ENCODE results near the gene VANGL2. TPM values are rescaled to one million over a fixed set of nuclear protein-coding genes. Genes with fewer than 3 reads are reported as not detected.

VANGL2 gene
- total RNA-seq, 6 experiments from 2014 or later = not detected

DNA sequence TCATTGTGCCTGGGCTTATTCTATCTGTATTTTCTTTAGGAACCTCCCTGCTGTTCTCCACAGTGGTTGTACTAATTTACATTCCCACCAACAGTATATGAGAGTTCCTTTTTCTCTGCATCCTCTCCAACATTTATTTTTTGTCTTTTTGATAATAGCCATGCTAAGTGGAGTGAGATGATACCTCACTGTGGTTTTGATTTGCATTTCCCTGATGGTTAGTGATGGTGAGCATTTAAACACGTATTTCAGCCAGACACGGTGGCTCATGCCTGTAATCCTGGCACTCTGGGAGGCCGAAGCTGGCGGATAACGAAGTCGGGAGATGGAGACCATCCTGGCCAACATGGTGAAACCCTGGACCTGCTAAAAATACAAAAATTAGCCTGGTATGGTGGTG is 64.8 kb downstream of the VANGL2 start:
- Mint-ChIP-seq H3K4me1 (ENCODE audit: low read depth) (peaks cover 8% of the 10 kb centered on the region; the same call in 1 of the 2 replicates), H3K4me3 (no peak overlapping the region), H3K27me3 (ENCODE audit: insufficient read depth) (peaks cover 11% of the 10 kb centered on the region), H3K36me3 (ENCODE audit: low read depth) (no peaks in the 10 kb centered on the region), H3K27ac (no peak overlapping the region), H3K9me3 (no peaks in the 10 kb centered on the region)
- TF ChIP-seq, protein P1, sequence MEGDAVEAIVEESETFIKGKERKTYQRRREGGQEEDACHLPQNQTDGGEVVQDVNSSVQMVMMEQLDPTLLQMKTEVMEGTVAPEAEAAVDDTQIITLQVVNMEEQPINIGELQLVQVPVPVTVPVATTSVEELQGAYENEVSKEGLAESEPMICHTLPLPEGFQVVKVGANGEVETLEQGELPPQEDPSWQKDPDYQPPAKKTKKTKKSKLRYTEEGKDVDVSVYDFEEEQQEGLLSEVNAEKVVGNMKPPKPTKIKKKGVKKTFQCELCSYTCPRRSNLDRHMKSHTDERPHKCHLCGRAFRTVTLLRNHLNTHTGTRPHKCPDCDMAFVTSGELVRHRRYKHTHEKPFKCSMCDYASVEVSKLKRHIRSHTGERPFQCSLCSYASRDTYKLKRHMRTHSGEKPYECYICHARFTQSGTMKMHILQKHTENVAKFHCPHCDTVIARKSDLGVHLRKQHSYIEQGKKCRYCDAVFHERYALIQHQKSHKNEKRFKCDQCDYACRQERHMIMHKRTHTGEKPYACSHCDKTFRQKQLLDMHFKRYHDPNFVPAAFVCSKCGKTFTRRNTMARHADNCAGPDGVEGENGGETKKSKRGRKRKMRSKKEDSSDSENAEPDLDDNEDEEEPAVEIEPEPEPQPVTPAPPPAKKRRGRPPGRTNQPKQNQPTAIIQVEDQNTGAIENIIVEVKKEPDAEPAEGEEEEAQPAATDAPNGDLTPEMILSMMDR (IDR thresholded peaks at IDR 0.05) = no peak
- no peak for DNase-seq

DNA sequence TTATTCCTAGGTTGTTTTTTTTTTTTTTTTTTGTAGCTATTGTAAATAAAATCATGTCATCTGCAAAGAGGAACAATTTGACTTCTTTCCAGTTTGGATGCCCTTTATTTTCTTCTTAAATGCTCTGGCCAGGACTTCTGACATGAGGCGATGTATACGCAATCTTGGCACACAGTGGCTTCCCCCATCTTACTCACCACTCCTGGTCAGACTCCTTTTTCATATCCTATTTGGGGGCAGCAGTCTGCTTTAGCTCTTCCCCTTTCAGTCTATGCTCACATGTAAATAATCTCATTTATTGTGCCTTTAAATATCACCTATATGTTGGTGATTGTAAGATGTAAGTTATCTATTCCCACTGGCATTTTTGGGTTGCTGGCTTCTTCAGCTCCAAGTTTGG is 66.6 kb downstream of the VANGL2 start:
- H3K4me3 Mint-ChIP-seq = no peak overlapping the region
- peaks cover 4% of the 10 kb centered on the region for H3K27me3 Mint-ChIP-seq (ENCODE audit: insufficient read depth)
- H3K9me3 Mint-ChIP-seq = no peaks in the 10 kb centered on the region
- no peak overlapping the region for H3K27ac Mint-ChIP-seq
- H3K36me3 Mint-ChIP-seq (ENCODE audit: low read depth) = no peaks in the 10 kb centered on the region
- no peak for DNase-seq
- H3K4me1 Mint-ChIP-seq (ENCODE audit: low read depth) = no peaks in the 10 kb centered on the region
- TF ChIP-seq, protein P1 (IDR thresholded peaks at IDR 0.05) = no peak

DNA sequence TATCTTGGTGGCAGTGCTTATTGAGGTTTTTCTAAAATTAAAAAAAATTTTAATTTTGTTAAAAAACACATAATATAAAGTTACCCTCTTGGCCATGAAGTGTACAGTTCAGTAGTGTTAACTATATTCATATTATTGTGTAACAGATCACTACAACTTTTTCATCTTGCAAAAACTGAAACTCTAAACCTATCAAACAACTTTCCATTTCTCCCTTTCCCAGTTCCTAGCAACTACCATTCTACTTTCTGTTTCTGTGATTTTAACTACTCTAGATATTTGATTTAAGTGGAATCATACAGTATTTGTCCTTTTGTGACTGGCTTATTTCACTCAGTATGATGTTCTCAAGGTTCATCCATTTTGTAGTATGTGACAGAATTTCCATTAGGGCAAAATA is 67.2 kb downstream of the VANGL2 start:
- Mint-ChIP-seq H3K36me3 (ENCODE audit: low read depth) (no peaks in the 10 kb centered on the region), H3K27me3 (ENCODE audit: insufficient read depth) (peaks cover 1% of the 10 kb centered on the region; the same call in 1 of the 2 replicates), H3K27ac (no peak overlapping the region), H3K4me1 (ENCODE audit: low read depth) (no peaks in the 10 kb centered on the region), H3K9me3 (no peaks in the 10 kb centered on the region), H3K4me3 (no peak overlapping the region)
- no peak for DNase-seq
- TF ChIP-seq, protein P1 (IDR thresholded peaks at IDR 0.05) = no peak

DNA sequence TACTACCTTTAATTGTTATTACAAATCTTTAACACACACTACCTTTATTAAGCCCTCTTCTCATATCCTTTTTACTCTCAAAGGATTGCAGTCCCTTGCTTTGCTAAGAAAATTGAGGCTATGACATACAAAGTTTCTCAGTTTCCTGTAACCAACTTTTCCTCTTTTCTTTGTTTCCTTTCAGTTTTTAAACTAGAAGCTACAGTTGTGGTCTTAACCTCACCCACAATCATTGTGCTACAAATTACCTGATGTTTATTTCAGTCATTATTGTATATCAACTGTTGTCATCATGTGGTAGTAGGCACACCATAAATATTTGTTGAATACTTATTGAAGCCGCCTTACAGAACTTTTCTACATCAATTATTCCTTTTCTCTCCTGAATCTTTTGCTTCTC is 70.9 kb downstream of the VANGL2 start:
- H3K27ac Mint-ChIP-seq = no peak overlapping the region
- DNase-seq = no peak
- H3K4me3 Mint-ChIP-seq = no peak overlapping the region
- H3K27me3 Mint-ChIP-seq (ENCODE audit: insufficient read depth) = no peaks in the 10 kb centered on the region
- H3K4me1 Mint-ChIP-seq (ENCODE audit: low read depth) = no peaks in the 10 kb centered on the region
- H3K36me3 Mint-ChIP-seq (ENCODE audit: low read depth) = no peaks in the 10 kb centered on the region
- H3K9me3 Mint-ChIP-seq = no peaks in the 10 kb centered on the region
- TF ChIP-seq, protein P1 (IDR thresholded peaks at IDR 0.05) = no peak

DNA sequence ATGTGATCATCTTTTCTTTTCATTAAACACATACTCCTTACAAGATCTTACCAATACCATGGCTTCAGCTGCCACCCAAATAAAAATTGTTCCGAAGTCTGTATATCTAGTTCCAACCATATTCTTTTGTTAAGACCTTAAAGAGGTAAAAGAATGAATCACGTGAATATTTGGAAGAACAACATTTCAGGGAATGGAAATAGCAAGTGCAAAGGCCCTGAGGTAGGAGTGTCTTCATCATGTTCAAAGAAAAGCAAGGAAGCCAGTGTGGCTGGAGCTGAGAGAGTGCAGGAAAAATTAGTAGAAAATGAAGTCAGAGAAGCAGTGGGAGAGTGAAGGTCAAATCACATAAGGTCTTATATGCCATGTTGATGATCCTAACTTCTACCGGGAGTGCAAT is 71.7 kb downstream of the VANGL2 start:
- TF ChIP-seq, protein P1 (IDR thresholded peaks at IDR 0.05) = no peak
- DNase-seq = no peak

More for the DNA sequence above, 71.7 kb downstream of the VANGL2 start:
- no peaks in the 10 kb centered on the region for H3K36me3 Mint-ChIP-seq (ENCODE audit: low read depth)
- no peaks in the 10 kb centered on the region for H3K4me1 Mint-ChIP-seq (ENCODE audit: low read depth)
- no peaks in the 10 kb centered on the region for H3K9me3 Mint-ChIP-seq
- no peak overlapping the region for H3K27ac Mint-ChIP-seq
- H3K4me3 Mint-ChIP-seq = no peak overlapping the region
- no peaks in the 10 kb centered on the region for H3K27me3 Mint-ChIP-seq (ENCODE audit: insufficient read depth)

Measured in HFFc6 (cell line).